ENCODE measurements around the gene NMRK1. TPM values are rescaled to one million over a fixed set of nuclear protein-coding genes. Genes with fewer than 3 reads are reported as not detected.

Gene NMRK1
- total RNA-seq, 1 experiment from 2014 or later, result 36.2 TPM

- Histone ChIP-seq H3K4me2 (no peak overlapping the region), H3K27me3 (ENCODE audit: insufficient read depth, low read depth) (no peaks in the 10 kb centered on the region), H3K9me2 (ENCODE audit: insufficient read depth) (peaks cover 6% of the 10 kb centered on the region; the same call in 1 of the 2 replicates), H3K4me1 (replicated peaks; ENCODE audit: insufficient read depth) (no peaks in the 10 kb centered on the region), H3K36me3 (ENCODE audit: low read depth) (no peaks in the 10 kb centered on the region), H3K27ac (no peak overlapping the region), H3K79me2 (ENCODE audit: low read depth) (no peaks in the 10 kb centered on the region), H3K9me3 (ENCODE audit: insufficient read depth, low read depth) (no peaks in the 10 kb centered on the region), H2AFZ (no peak overlapping the region), H3K4me3 (no peak overlapping the region), H3F3A (ENCODE audit: insufficient read depth, low read depth) (no peaks in the 10 kb centered on the region), H4K20me1 (ENCODE audit: insufficient read depth) (no peaks in the 10 kb centered on the region)
- ChIA-PET CTCF (no interaction called here), POLR2A (ENCODE audit: unreplicated experiment) (no interaction called here)
- BruUV-seq (replicated peaks), result no TSS peak
- DNase-seq, result no peak
- intact Hi-C loops (cut with micrococcal nuclease; ENCODE audit: unreplicated experiment), result no loop called here
- TF ChIP-seq EZH2 (IDR thresholded peaks at IDR 0.05; ENCODE audit: low read depth), result no peak
- no peak for TF ChIP-seq CTCF (conservative IDR thresholded peaks at IDR 0.05)
These were observed 40.6 kb upstream of the NMRK1 start for GRCh38 chr9:75128535-75128934.

GRCh38 chr9:75123696-75124095 is 35.7 kb upstream of the NMRK1 start:
- Histone ChIP-seq H3K36me3 (ENCODE audit: low read depth) (peaks cover 8% of the 10 kb centered on the region; the same call in 1 of the 2 replicates), H3K27me3 (ENCODE audit: insufficient read depth, low read depth) (no peaks in the 10 kb centered on the region), H3F3A (ENCODE audit: insufficient read depth, low read depth) (no peaks in the 10 kb centered on the region), H4K20me1 (ENCODE audit: insufficient read depth) (no peaks in the 10 kb centered on the region), H3K4me2 (no peak overlapping the region), H3K4me3 (no peak overlapping the region), H2AFZ (no peak overlapping the region), H3K79me2 (ENCODE audit: low read depth) (no peaks in the 10 kb centered on the region), H3K9me2 (ENCODE audit: insufficient read depth) (no peaks in the 10 kb centered on the region), H3K4me1 (replicated peaks; ENCODE audit: insufficient read depth) (no peaks in the 10 kb centered on the region), H3K9me3 (ENCODE audit: insufficient read depth, low read depth) (no peaks in the 10 kb centered on the region; the same call in 1 of the 2 replicates), H3K27ac (no peak overlapping the region)
- intact Hi-C loops (cut with micrococcal nuclease; ENCODE audit: unreplicated experiment), result no loop called here
- DNase-seq, result no peak
- no peak for TF ChIP-seq EZH2 (IDR thresholded peaks at IDR 0.05; ENCODE audit: low read depth)
- TF ChIP-seq CTCF (conservative IDR thresholded peaks at IDR 0.05), result no peak
- ChIA-PET CTCF (interaction anchor here (0.6 kb wide), 1 partner anchor 9 kb away, joined by 4 read pairs; no protein-coding TSS in a partner anchor), POLR2A (ENCODE audit: unreplicated experiment) (no interaction called here)
- BruUV-seq (replicated peaks), result no TSS peak

GRCh38 chr9:75121914-75122558 is 34.1 kb upstream of the NMRK1 start:
- H3K36me3 ChIP-seq (ENCODE audit: low read depth), result peaks cover 11% of the 10 kb centered on the region; the same call in 1 of the 2 replicates
- no peak for TF ChIP-seq EZH2 (IDR thresholded peaks at IDR 0.05; ENCODE audit: low read depth)
- no peak for TF ChIP-seq CTCF (conservative IDR thresholded peaks at IDR 0.05)
- H3K27me3 ChIP-seq (ENCODE audit: insufficient read depth, low read depth), result no peaks in the 10 kb centered on the region
- CTCF ChIA-PET, result no interaction called here
- BruUV-seq (replicated peaks), result no TSS peak
- no peak overlapping the region for H2AFZ ChIP-seq
- H3K27ac ChIP-seq, result no peak overlapping the region
- no peak overlapping the region for H3K4me2 ChIP-seq
- H3K4me3 ChIP-seq, result no peak overlapping the region
- no peaks in the 10 kb centered on the region for H3K79me2 ChIP-seq (ENCODE audit: low read depth)
- H3F3A ChIP-seq (ENCODE audit: insufficient read depth, low read depth), result no peaks in the 10 kb centered on the region
- POLR2A ChIA-PET (ENCODE audit: unreplicated experiment), result interaction anchor here (0.5 to 0.7 kb wide), 2 partner anchors 73 to 1942 kb away, joined by 4 to 6 read pairs; no protein-coding TSS in a partner anchor
- H4K20me1 ChIP-seq (ENCODE audit: insufficient read depth), result no peaks in the 10 kb centered on the region; the same call in 1 of the 2 replicates
- intact Hi-C loops (cut with micrococcal nuclease; ENCODE audit: unreplicated experiment), result no loop called here
- no peaks in the 10 kb centered on the region for H3K9me2 ChIP-seq (ENCODE audit: insufficient read depth)
- no peaks in the 10 kb centered on the region; the same call in 1 of the 2 replicates for H3K9me3 ChIP-seq (ENCODE audit: insufficient read depth, low read depth)
- DNase-seq, result no peak
- H3K4me1 ChIP-seq (replicated peaks; ENCODE audit: insufficient read depth), result no peaks in the 10 kb centered on the region

Data from PC-9 (cell line).